Prostate gland (tissue), 2 donors: Measurements from ENCODE around the gene SLFN12L. TPM values are rescaled to one million over a fixed set of nuclear protein-coding genes. Genes with fewer than 3 reads are reported as not detected.

Source experiments
- DNase-seq: peaks from one replicate; pipeline ENCODE4 v3.0.0-alpha.2; 2019; ENCODE audit warnings: low spot score
- H3K27ac ChIP-seq, 2 donors: fragments of 200-600 bp; sonication (generic); 2 replicates each; pipeline ENCODE4 v1.5.1; 2017 to 2019
- H3K27me3 ChIP-seq: fragments of 200-600 bp; sonication (generic); replicated peaks from 2 replicates; pipeline ENCODE4 v1.5.1; 2019; ENCODE audit not compliant: insufficient read depth
- H3K36me3 ChIP-seq, 2 donors: fragments of 200-600 bp; sonication (generic); 1 replicate in 1 of 2; 2 replicates in 1 of 2; pipeline versions ENCODE4 v1.5.1 to v1.8.1; 2017 to 2019
- H3K4me1 ChIP-seq: fragments of 200-600 bp; sonication (generic); replicated peaks from 2 replicates; pipeline ENCODE4 v1.5.1; 2019
- H3K4me3 ChIP-seq, 2 donors: fragments of 200-600 bp; sonication (generic); 2 replicates each; pipeline ENCODE4 v1.5.1; 2017 to 2019
- H3K9me3 ChIP-seq: fragments of 200-600 bp; sonication (generic); 2 replicates; pipeline ENCODE4 v1.5.1; 2017
- POLR2A ChIP-seq: fragments of 450-650 bp; IDR thresholded peaks from one replicate; pipeline ENCODE4 v1.6.1; 2016; ENCODE audit warnings: antibody characterized with exemption, mild to moderate bottlenecking
- POLR2AphosphoS5 ChIP-seq: sonication (generic); formaldehyde crosslinking; IDR thresholded peaks from one replicate; pipeline ENCODE4 v1.6.1; 2017; ENCODE audit warnings: antibody characterized with exemption
- WGBS: methylation state at CpG from one replicate; pipeline ENCODE4 v1.1.5; 2018; 5-methylcytosine and 5-hydroxymethylcytosine counted together
- intact Hi-C: fragments of 100-400 bp; cut with DNase I; formaldehyde crosslinking; loops from one replicate; pipeline ENCODE4 v1.14.2; 2022
- total RNA-seq, 2 donors: library from RNA; depleted of rRNA; stranded (reverse); fragments of >200 nt; gene quantifications; one replicate each; pipeline ENCODE4 v1.1.0, GENCODE V29; 2016
- TF ChIP-seq, protein P1 (sequence below), 4 experiments: fragments of 200-600 bp in 2 of 4; fragments of 450-650 bp in 2 of 4; sonication (generic) in 2 of 4; IDR thresholded peaks; 1 replicate in 3 of 4; 2 replicates in 1 of 4; pipeline ENCODE4 v1.5.1; 2016 to 2019; ENCODE audit warnings: antibody characterized with exemption in 4 of 4, mild to moderate bottlenecking in 2 of 4, moderate library complexity in 2 of 4

SLFN12L gene
- total RNA-seq, 2 donors from 2014 or later, result 0.23 to 1.2 TPM

DNA sequence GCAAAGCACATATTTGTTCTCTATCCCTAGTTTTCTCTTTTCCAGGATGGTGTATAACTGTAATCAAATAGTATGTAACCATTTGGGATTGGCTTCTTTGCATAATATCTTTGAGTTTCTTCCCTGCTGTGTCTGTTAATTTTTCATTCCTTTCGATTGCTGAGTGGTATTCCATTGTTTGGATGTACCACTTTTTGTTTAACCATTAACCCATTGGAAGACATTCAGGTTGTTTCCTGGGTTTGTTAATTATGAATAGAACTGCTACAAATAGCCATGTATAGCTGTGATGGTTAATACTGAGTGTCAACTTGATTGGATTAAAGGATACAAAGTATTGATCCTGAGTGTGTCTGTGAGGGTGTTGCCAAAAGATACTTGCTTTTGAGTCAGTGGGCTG, 84.3 kb downstream of the SLFN12L start:
- Histone ChIP-seq H3K27ac (no peak overlapping the region), H3K9me3 (no peaks in the 10 kb centered on the region), H3K4me1 (no peaks in the 10 kb centered on the region), H3K27me3 (peaks cover 6% of the 10 kb centered on the region), H3K4me3 (no peak overlapping the region), H3K36me3 (no peaks in the 10 kb centered on the region)
- TF ChIP-seq POLR2AphosphoS5 (no peak), POLR2A (no peak)
- TF ChIP-seq, protein P1, sequence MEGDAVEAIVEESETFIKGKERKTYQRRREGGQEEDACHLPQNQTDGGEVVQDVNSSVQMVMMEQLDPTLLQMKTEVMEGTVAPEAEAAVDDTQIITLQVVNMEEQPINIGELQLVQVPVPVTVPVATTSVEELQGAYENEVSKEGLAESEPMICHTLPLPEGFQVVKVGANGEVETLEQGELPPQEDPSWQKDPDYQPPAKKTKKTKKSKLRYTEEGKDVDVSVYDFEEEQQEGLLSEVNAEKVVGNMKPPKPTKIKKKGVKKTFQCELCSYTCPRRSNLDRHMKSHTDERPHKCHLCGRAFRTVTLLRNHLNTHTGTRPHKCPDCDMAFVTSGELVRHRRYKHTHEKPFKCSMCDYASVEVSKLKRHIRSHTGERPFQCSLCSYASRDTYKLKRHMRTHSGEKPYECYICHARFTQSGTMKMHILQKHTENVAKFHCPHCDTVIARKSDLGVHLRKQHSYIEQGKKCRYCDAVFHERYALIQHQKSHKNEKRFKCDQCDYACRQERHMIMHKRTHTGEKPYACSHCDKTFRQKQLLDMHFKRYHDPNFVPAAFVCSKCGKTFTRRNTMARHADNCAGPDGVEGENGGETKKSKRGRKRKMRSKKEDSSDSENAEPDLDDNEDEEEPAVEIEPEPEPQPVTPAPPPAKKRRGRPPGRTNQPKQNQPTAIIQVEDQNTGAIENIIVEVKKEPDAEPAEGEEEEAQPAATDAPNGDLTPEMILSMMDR (IDR thresholded peaks at IDR 0.05), result no peak
- whole genome bisulfite sequencing, result 44% methylated on average over 1 of the region's 1 CpG
- DNase-seq, result no peak
- intact Hi-C loops, result no loop called here

DNA sequence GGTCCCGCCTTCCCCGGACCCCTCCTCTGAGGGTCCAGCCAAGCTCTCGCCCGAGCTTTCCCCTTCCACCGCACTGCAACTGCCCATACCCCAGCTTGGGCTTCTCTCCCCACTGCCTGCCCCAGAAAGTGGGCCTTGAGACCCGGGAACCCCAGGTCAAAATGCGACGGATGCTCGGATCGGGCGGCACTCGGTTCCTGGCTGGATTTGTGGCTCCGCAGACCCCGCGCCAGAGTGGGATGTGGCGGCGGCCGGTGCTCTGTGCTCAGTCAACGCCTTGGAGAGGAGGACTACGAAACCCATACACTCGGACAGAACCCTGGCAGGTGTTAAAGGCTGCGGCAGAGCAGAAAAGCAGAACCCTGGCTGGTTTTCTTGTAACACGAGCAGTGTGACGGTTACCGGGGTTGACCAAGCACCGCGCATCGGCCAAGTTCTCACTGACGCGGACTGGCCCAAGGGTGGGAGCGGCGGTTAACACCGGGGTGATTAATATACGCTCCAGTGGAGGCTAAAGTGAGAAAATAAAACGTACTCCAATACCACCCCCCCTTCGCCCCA, 88.0 kb downstream of the SLFN12L start:
- Histone ChIP-seq H3K9me3 (no peaks in the 10 kb centered on the region), H3K4me1 (no peaks in the 10 kb centered on the region), H3K27me3 (peaks cover 6% of the 10 kb centered on the region), H3K27ac (no peak overlapping the region), H3K4me3 (no peak overlapping the region), H3K36me3 (no peaks in the 10 kb centered on the region)
- DNase-seq, result no peak
- TF ChIP-seq POLR2A (no peak), POLR2AphosphoS5 (no peak)
- TF ChIP-seq, protein P1 (IDR thresholded peaks at IDR 0.05), result no peak
- intact Hi-C loops, result no loop called here
- 10% methylated on average over 36 of the region's 36 CpGs for WGBS

DNA sequence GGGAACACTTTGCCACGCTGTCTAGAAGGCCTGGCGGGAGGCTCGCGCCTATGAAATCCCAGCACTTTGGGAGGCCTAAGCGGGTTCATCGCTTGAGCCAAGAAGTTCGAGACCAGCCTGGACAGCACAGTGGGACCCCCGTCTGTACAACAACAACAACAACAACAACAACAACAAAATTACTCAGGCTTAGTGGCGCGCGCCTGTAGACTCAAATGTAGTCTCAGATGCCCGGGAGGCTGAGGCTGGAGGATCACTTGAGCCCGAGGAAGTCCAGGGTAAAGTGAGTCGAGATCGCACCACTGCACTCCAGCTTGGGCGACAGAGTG, 88.6 kb downstream of the SLFN12L start:
- peaks cover 6% of the 10 kb centered on the region for H3K27me3 ChIP-seq
- no peaks in the 10 kb centered on the region for H3K36me3 ChIP-seq
- H3K27ac ChIP-seq, result no peak overlapping the region
- 28% methylated on average over 16 of the region's 16 CpGs for WGBS
- DNase-seq, result no peak
- peak overlapping the region; percentile 35 to 38 for H3K4me3 ChIP-seq
- no peaks in the 10 kb centered on the region for H3K9me3 ChIP-seq
- no peaks in the 10 kb centered on the region for H3K4me1 ChIP-seq
- intact Hi-C loops, result no loop called here
- TF ChIP-seq POLR2AphosphoS5, result no peak
- TF ChIP-seq, protein P1 (IDR thresholded peaks at IDR 0.05), result no peak
- no peak for TF ChIP-seq POLR2A

DNA sequence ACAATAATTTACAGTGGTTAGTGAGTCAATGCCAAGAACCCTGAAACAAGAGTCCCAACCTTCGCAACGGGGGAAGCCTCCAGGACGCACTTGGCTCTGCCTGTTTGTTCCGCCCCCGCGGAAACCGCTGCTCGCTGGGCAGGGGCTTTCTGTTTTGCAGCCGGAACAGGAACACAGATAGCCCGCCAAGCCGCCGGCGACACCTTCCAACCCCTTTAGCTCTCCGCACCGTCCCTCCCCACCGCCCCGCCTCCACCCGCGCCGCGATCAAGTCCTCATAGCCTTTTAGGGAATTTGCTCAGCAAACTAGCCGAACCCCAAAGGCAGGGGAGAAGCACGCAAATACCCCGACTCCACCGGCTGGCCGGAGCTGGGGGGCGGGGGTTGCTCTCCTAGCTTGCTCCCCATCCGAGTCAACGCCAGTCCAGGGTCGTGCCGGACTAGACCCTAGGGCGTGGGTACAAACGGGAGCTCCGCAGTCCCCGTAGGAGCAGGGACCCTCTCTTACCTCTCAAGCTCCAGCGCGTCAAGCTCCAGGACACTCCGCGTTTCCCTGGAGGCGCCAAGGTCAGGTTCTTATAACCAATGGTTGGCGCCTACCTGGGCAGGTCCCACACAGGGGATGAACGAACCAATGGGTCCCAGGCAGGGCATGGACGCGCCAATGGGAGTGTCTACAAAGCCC, 89.1 kb downstream of the SLFN12L start, which contains the start of gene SLFN13:
Gene SLFN13 (minus strand): TSS at position 553 of the 685 bp plus-strand sequence. CDS start 3,086 bp downstream, outside the sequence.
- peak within 1 kb of the TSS; percentile 17 to 39 for H3K27ac ChIP-seq
- H3K9me3 ChIP-seq, result no peaks in the 10 kb centered on the region
- H3K4me1 ChIP-seq, result no peaks in the 10 kb centered on the region
- intact Hi-C loops, result no loop called here
- peak within 1 kb of the TSS; percentile 35 to 38 for H3K4me3 ChIP-seq
- no peaks in the 10 kb centered on the region for H3K36me3 ChIP-seq
- DNase-seq, result peak; percentile 73
- peak; percentile 57 for TF ChIP-seq POLR2A
- TF ChIP-seq, protein P1 (IDR thresholded peaks at IDR 0.05), result no peak
- TF ChIP-seq POLR2AphosphoS5, result peak; percentile 30
- WGBS, result under 1% methylated on average over 44 of the region's 44 CpGs
- peaks cover 6% of the 10 kb centered on the region for H3K27me3 ChIP-seq

DNA sequence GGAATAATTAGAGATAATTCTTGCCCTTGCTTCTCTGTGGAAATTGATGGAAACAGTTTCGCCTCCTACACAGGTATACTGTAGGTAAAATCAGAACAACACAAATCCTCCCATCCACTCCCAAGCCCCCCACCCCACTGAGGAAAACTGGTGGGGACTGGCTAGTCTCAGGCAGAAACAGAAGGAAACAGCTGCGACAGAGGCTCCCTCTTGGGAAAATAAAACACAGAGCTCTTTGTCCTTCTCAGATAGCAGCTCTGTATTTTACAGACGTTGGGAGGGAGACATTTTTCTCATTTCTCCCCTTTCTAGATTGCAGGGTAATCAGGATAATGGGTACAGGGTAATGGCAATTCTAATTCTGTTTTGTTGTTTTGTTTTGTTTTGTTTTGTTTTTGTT, 90.0 kb downstream of the SLFN12L start:
- Histone ChIP-seq H3K4me1 (no peaks in the 10 kb centered on the region), H3K27ac (no peak overlapping the region), H3K4me3 (no peak overlapping the region), H3K9me3 (no peaks in the 10 kb centered on the region), H3K36me3 (no peaks in the 10 kb centered on the region), H3K27me3 (peaks cover 6% of the 10 kb centered on the region)
- TF ChIP-seq, protein P1 (IDR thresholded peaks at IDR 0.05), result no peak
- TF ChIP-seq POLR2A, result no peak
- TF ChIP-seq POLR2AphosphoS5, result no peak
- WGBS, result 46% methylated on average over 3 of the region's 3 CpGs
- no peak for DNase-seq
- intact Hi-C loops, result no loop called here
